SK-N-MC (cell line): Measurements from ENCODE around the gene HEMGN.

Source experiments
- EZH2 ChIP-seq: fragments of 200-600 bp; sonication (generic); IDR thresholded peaks from one replicate; pipeline ENCODE4 v1.6.1; 2017; ENCODE audit warnings: antibody characterized with exemption
- POLR2AphosphoS5 ChIP-seq: IDR thresholded peaks from 2 replicates; pipeline ENCODE4 v1.6.1; 2012; ENCODE audit warnings: mild to moderate bottlenecking, low read depth, low read length, borderline replicate concordance

- TF ChIP-seq EZH2, result no peak
- no peak for TF ChIP-seq POLR2AphosphoS5
These were observed 30.9 kb downstream of the HEMGN start for GRCh38 chr9:97907046-97907445.
